ENCODE results near the gene TMEM18. TPM values are rescaled to one million over a fixed set of nuclear protein-coding genes. Genes with fewer than 3 reads are reported as not detected.

The TMEM18 gene
- total RNA-seq, 2 donors from 2014 or later = 17.7 to 19.8 TPM

DNA sequence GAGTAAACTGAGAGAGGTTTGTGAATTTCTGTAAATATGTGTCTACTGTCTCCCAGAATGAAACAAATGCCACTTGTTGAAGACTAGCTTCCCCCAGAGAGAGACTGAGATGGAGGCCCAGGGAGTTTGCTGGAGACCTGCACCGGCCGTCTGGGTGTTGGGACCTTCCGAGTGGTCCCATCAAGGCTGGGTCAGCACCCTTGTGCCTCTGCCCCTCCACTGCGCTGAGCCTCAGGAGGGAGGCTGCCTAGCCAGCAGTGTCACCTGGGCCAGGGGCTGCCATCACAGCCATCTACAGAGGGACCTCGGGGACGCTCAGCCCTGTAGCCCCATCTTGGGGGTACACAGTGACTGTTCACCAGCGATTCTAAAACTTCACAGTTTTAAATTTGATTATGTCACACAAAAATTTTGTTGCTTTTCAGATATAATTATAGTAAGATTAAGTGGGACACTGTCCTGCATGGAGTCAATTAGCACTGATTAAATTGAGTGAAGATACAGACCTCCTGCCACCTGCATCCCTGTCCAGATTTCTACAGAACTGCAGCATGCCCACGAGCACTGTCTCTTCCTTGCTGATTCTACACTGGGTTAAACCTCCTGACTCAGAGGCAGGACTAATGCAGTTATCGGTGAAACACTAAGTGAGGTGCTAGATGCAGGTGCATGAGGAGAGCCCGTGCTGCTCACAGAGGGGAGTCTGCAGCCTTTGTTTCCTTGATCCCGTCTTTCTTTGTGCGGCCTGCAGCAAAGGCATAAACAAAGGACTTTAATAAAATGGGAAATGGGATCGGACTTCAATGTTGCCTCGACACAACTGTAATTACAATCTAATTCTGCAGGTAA is 50.5 kb downstream of the TMEM18 start:
- intact Hi-C loops (cut with DNase I, micrococcal nuclease) = no loop called here
- ATAC-seq (no peak), DNase-seq (no peak)

DNA sequence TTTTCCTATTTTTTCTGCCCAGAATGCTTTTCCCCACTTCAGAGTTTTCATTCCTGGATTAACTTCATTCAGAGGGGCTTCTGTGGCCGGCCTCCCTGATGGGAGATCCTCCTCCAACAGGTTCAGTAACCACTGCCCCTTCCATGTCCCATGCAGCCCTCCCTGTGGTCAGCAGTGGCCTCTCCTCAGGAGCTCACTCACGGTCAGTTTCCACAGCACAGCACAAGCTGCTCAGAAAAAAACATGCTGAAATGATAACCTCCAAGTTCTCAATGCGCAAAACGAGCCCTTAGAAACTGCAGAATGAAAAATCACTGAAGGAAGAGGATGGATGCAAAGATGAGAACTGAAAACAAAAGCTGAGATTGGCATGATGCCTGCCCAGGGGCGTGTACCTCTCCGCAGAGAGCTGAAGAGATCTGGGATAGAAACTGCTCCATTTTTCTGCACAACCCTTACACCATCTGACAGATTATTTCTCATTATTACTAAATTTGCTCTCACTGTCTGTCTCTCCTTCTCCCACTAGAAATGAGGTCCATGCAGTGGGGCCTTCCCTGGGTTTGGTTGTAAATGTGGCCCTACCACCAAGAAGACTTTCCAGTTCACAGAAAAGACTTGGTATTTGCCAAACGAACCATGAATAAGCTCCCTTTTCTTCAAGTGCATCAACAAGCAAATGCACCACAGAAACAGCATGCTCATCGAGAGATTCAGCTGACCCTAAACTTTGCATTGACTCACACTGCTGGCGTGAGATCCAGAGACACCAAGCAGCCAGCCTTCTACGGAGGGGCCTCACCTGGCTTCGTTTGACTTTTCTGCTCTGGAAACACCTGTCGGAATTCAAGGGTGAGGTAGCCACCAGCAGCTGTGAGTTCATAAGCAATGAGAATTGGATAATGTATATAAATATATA is 51.5 kb downstream of the TMEM18 start:
- intact Hi-C loops (cut with DNase I, micrococcal nuclease) = no loop called here
- ATAC-seq (no peak), DNase-seq (no peak)

DNA sequence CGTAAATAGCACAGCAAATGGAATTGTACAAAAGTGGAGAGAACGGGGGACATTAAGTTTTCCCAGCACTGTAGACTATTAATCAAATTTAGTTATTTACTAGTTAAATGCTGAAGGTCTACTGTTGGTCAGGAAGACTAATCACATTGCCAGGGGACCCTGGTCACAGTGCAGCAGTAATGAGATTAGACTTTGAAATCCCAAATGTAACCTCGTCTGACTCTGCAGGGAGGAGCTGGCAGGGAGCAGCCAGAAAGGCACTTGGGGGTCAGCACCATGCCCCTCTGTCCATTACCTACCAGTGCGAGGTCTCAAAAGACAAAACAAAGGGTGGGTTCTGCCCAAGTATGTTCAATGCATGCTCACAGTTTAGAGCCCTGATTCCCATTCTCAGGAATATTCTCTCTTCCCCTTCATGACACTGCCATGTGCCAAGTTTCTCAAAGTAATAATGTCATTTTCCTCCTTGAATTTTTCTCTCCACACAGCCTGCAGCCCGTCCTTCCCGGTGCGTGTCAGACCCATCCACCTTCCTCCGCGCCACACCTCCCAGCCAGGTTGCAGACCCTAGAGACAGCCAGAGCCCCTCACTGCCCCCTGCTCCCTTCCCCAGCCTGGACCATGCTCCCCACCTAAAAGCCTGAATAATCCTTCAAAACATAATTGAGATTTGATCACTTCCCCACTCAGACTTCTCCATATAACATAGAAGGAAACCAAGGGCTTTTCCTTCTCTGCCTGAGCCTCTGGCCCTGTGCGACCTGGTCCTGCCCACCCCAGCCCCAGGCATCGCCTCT is 52.5 kb downstream of the TMEM18 start:
- no peak for DNase-seq
- intact Hi-C loops (cut with DNase I, micrococcal nuclease) = no loop called here
- no peak for ATAC-seq

DNA sequence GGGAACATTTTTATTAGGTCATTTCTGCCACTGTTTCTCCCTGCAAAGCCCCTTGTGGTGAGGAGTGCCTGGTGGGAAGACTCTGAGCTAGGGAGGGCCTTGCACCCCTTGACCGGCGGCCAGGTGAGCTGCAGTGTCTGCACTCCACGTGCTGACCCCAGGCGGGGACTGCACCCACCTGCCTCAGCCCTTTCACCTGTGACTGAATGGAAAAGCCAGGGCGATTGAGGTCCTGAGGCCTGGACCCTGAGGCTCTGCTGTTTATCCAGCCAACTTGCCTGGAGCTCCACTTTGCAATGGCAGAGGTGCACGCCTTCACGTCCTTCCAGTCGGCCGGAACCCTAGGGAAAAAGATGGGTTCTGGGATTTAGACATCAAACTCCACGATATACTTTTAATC is 53.1 kb downstream of the TMEM18 start:
- intact Hi-C loops (cut with DNase I, micrococcal nuclease) = no loop called here
- ATAC-seq (no peak), DNase-seq (no peak)

DNA sequence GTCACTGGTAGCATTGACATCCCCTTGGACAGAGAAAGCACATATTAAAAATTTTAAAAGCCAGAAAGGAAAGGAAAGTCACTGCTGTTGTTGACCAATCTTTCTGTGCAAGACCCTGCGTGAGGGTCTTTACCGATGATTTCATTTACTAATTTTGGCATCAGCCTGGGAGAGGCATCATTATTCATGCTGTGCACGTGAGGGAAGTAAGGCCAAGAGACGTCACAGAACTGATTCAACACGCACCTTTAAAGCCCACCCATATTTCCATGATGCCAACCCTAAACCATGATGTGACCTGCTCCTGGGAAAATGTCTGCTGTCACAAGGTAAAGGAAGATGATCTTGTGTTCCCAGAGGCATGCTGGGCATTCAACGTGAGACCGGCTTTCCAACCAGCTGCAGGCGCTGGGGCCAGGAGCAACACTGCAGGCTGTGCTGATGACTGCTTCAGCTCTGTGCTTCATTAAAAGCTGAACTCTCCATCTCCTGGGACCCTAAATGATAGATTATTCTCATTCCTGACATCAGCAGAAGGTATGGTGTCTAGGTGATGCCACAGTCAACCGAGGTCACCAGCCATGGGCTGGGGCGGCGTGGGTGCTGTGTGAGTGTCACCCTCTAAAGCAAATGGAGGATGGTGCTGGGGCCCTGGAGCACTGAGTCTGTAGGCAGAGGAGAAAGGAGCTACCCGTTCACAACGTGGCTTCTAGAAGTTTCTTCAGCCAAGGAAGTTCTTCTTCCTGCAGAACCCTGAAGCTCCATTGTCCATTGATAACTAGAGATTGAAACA is 53.9 kb downstream of the TMEM18 start:
- ATAC-seq = no peak
- intact Hi-C loops (cut with DNase I, micrococcal nuclease) = no loop called here
- DNase-seq = no peak

DNA sequence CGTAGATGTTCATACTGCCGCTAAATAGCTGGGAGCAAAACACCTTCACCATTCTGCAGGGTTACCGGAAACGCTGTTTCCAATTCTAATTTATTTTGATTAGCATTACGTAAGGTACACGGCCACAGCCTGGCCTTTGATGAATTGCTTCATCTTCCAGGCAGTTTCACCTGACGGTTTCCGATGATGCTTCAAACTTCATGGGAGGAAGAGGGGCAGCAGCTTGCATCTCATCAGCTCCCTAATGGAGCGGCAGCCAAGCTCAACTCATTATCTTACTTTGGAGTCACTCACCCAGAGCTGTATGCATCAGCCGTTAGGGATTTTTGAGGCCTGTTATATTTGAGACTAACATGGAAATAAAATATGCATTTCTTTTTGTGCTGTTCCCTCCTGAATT is 54.8 kb downstream of the TMEM18 start:
- ATAC-seq (no peak), DNase-seq (no peak)
- intact Hi-C loops (cut with DNase I, micrococcal nuclease) = no loop called here

DNA sequence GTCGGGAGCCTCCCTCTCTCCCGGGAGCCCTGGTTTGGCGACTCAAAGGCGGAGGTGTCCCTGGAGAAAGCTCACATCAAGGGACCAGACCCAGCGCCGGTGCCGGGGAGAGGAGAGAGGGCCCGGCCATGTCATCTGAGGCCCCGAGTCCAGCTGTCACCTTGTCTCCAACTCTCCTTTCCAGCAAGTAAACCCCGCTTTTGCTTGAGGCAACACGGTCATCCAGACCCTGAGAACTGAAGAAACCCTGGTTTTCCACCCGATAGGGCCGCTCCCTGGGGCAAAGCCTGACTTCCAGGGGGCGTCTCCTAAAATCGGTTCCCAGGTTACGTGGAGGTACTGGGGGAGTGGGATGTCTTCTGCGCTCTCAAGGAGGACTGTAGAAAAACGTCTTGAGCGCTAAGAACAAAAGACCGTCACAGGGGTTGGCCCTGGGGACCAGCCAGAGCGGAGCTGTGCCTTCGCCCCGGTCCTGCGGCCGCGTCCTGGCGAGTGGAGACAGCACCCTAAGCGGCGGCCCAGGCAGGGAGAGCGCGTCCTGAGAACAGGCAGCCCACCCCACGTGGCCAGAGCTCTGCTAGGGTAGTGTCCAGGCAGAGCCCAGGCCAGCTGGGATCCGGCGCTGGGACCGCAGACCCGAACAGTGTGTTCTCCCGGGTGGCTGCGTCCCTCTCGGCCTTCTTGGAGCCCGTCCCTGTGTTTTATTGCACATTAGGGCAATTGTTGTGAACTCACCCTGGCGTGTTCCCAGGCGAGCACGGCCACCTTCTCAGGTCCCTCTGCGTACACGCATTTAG is 55.7 kb downstream of the TMEM18 start:
- no peak for DNase-seq
- ATAC-seq = no peak
- intact Hi-C loops (cut with DNase I, micrococcal nuclease) = no loop called here

DNA sequence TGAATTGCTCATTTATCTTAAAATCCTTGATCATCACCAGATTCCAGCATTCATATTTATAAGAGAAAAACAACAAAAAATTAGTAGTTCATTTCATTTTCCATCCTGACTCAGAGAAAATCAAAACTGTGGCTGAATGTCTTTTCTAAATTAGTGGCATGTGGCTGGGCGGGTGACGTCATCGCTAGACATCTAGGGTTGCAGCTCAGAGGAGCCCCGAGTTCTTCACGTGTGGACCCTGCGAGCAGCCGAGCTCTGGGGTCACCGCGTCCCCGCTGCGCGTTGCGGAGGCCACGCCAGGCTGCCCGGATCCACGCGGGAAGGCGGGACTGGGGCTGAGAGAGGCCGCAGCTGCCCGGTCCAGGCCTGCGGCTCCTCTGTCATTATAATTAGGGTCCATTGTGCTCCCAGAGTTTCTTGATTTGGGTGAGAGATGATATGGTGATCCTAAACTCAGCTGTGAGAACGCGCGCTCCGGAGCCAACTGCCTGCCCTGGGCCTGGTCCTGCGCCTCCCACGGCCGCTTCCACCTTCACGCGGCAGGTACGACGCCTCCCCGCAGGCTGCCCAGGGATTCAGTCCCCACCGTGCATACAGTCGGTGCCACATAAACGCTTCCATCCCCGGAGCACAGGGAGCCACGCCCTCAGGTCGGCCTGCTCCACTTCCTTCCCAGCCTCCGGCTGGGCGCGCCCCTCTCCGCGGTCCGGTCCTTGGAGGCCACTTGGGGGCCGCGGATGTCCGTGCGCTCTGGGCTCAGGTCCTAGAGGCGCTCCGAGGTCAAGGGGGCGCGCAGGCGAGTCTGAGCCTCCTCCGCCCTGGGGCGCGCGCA is 56.5 kb downstream of the TMEM18 start:
- DNase-seq (no peak), ATAC-seq (no peak)
- intact Hi-C loops (cut with DNase I, micrococcal nuclease) = no loop called here

DNA sequence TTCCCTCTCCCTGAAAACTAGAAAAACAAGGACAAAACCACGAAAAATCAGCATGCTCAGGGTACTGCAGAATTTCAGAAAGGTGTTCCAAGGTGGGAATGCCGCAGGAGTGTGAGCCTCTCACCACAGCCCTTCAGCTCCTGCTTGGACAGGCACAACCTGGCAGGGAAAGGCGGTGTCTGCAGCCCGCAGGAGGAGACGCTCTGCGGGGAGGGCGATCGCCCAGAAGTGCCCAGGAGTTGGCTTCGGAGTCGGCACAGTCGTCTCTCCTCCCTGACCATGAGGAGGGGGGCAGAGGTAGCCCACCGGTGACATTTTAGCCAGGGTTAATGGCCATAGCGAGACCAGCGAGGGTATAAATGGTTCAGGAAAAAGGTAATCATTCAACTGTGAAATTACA is 57.2 kb downstream of the TMEM18 start:
- DNase-seq = no peak
- intact Hi-C loops (cut with DNase I, micrococcal nuclease) = no loop called here
- no peak for ATAC-seq

DNA sequence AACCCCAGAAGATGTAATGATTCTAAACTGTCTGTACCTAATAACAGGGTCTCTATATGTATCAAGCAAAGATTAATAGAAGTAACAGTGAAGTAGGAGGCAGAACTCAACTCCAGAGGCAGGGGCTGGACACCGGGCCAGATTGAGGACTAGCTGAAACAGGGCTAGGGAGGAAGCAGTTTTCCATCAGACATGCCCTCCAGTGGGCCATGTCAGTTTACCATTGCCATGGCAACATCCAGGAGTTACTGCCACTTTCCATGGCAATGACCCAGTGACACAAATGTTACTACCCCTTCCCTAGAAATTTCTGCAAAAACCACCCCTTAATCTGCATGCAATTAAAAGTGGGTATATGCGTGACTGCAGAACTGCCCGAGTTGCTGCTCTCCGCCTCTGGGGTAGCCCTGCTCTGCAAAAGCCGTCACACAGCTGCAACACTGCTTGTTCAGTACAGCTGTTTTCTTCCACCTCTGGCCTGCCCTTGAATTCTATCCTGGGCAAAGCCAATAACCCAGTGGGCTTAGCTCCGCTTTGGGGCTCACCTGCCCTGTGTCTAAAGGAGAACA is 58.7 kb downstream of the TMEM18 start:
- no peak for ATAC-seq
- intact Hi-C loops (cut with DNase I, micrococcal nuclease) = no loop called here
- no peak for DNase-seq

DNA sequence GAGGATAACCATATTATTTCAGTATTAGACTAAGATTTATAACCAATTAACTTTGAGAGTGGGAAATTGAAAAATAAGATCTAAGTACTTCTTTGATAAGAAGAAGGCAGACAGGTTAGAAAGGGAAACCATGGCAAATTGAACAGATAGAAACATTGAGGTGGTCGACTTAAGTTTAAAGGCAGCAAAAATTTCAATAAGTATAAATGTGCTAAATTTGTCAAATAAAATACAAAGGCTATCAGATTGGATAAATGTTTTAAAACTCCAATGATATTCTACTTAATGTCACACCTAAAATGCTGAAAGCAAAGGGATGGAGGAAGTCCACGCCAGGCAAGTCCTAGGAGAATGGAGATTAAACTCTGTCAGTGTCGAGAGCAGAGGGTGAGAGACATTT is 59.2 kb downstream of the TMEM18 start:
- DNase-seq (no peak), ATAC-seq (no peak)
- intact Hi-C loops (cut with DNase I, micrococcal nuclease) = no loop called here
